ENCODE measurements around the gene ZRANB3. TPM values are rescaled to one million over a fixed set of nuclear protein-coding genes. Genes with fewer than 3 reads are reported as not detected.
"Not testable (repeated sequence)": the region's sequence is repeated elsewhere in the genome, so short reads cannot be mapped to it uniquely, and the experiment has no call there.

Gene ZRANB3
- total RNA-seq, 6 donors from 2014 or later, result 1.00 to 4.0 (median 2.0) TPM

DNA sequence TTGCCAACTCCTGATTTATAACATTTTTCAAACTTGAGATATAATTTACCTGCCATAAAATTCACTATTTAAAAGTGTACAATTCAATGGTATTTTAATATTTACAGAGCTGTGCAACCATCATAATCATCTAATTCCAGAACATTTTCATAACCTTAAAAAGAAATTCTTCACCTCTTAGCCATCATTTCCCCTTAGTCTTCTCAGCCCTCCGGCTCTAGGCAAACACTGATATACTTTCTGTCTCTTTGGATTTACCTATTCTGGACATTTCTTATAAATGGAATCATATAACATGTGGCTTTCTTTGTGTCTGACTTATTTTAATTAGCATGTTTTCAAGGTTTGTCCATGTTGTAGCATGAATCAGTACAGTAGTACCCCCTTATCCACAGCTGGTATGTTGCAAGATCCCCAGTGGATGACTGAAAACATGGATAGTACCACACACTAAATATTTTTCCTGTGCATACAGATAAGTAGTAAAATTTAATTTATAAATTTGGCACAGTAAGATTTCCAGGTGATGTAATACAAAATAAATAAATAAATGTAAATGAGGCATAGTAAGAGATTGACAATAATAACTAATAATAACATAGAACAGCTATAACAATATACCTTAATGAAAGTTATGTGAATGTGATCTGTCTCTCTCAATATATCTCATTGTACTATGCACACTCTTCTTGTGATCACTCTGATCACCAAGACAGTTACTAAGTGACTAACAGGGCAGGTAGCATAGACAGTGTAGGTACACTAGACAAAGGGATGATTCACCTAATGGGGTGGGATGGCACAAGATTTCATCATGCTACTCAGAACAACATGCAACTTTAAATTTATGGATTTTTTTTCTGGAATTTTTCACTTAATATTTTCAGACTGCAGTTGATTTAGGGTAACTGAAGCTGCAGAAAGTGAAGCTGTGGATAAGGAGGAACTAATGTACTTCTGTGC, 405.8 kb downstream of the ZRANB3 start:
- Histone ChIP-seq H3K27ac (no peak overlapping the region), H3K27me3 (no peaks in the 10 kb centered on the region), H3K4me1 (no peaks in the 10 kb centered on the region), H3K4me3 (no peak overlapping the region), H3K36me3 (peaks cover 0 to 66% (median 43%) of the 10 kb centered on the region in 4 donors), H3K9me3 (no peaks in the 10 kb centered on the region)
- WGBS, 2 donors, result 100% methylated on average over 1 of the region's 1 CpG
- ATAC-seq (ENCODE audit: low FRiP score in 2 of 2) (no peak), DNase-seq (no peak)
- TF ChIP-seq POLR2A (IDR thresholded peaks at IDR 0.05), result no peak

- H3K27ac ChIP-seq; H3K4me1 ChIP-seq; DNase-seq; H3K9me3 ChIP-seq; H3K27me3 ChIP-seq; H3K4me3 ChIP-seq; ATAC-seq (ENCODE audit: low FRiP score in 2 of 2): not testable (repeated sequence)
- WGBS, 2 donors, result 93% methylated on average over 6 of the region's 6 CpGs
- peaks cover 0 to 46% (median 22%) of the 10 kb centered on the region in 4 donors for H3K36me3 ChIP-seq
Observed at GRCh38 chr2:135121658-135122039, 409.4 kb downstream of the ZRANB3 start.

DNA sequence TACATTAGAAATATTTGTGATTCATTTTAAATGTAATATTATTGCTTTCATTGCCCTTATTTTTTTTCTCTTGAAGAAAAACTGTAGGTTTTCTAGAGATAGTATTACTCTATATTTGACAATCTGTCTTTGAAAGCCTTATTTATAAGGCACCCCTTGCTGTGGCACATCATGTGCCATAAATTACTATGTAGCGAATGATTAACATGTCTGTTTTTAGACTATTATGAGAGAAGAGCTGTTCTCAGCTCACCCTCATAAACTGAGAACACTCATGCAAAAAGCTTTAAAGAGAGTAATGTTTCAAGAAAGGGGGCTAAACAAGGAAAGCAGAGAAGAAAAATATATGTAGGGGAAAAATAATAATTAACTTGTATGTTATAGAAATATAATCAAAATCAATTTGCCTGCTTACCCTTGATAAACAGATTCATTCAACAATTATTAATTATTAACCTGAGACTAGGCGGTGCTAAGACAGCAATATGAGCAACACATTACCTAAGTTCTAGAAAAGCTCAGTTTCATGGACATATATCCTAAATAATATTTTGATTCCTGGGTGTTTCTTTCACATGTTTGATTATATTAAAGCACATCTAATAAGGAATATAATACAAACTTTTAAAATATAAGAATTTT, 409.9 kb downstream of the ZRANB3 start:
- no peak for DNase-seq

GRCh38 chr2:135119582-135119981, 411.4 kb downstream of the ZRANB3 start:
- H3K4me3 ChIP-seq, result no peak overlapping the region
- TF ChIP-seq EP300 (IDR thresholded peaks at IDR 0.05) (no peak), CTCF (IDR thresholded peaks at IDR 0.05) (no peak), POLR2A (IDR thresholded peaks at IDR 0.05) (no peak), POLR2AphosphoS5 (IDR thresholded peaks at IDR 0.05) (no peak)
- no peak overlapping the region for H3K27ac ChIP-seq
- ATAC-seq (ENCODE audit: low FRiP score in 2 of 2), result no peak
- no peak for DNase-seq
- no peaks in the 10 kb centered on the region for H3K27me3 ChIP-seq
- peaks cover 0 to 41% (median 14%) of the 10 kb centered on the region in 4 donors for H3K36me3 ChIP-seq
- H3K4me1 ChIP-seq, result no peaks in the 10 kb centered on the region
- H3K9me3 ChIP-seq, result no peaks in the 10 kb centered on the region

More for the DNA sequence above, 409.9 kb downstream of the ZRANB3 start:
- no peak for ATAC-seq (ENCODE audit: low FRiP score in 2 of 2)
- TF ChIP-seq CTCF (IDR thresholded peaks at IDR 0.05) (no peak), POLR2AphosphoS5 (IDR thresholded peaks at IDR 0.05) (no peak), POLR2A (IDR thresholded peaks at IDR 0.05) (no peak), EP300 (IDR thresholded peaks at IDR 0.05) (no peak)
- Histone ChIP-seq H3K9me3 (no peaks in the 10 kb centered on the region), H3K27me3 (no peaks in the 10 kb centered on the region), H3K36me3 (peaks cover 0 to 42% (median 18%) of the 10 kb centered on the region in 4 donors), H3K27ac (no peak overlapping the region), H3K4me3 (no peak overlapping the region), H3K4me1 (no peaks in the 10 kb centered on the region)
- WGBS, 2 donors, result 92 to 95% methylated on average over 2 of the region's 2 CpGs

DNA sequence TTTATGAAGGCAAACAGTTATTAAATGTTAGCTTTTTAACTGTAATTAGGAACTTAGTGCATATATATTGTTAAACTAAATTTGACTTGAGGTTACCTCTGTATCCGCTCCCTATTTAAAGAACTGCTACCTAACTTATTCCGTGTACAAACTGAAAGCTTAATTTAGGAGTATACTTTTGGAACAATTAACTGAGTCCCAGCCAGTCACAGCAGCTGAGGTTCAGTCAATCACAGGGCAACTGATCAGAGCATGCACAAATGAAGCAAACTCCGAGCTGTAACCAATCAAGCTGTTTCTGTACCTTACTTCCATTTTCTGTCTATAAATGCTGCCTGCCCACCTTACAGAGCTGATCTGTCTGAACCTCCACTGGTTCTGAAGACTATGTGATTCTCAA, 417.7 kb downstream of the ZRANB3 start:
- 95 to 96% methylated on average over 3 of the region's 3 CpGs for WGBS, 2 donors
- no peak overlapping the region for H3K4me3 ChIP-seq
- no peaks in the 10 kb centered on the region for H3K4me1 ChIP-seq
- TF ChIP-seq POLR2A (IDR thresholded peaks at IDR 0.05), result no peak
- TF ChIP-seq CTCF (IDR thresholded peaks at IDR 0.05), result no peak
- no peak for TF ChIP-seq POLR2AphosphoS5 (IDR thresholded peaks at IDR 0.05)
- no peak for TF ChIP-seq EP300 (IDR thresholded peaks at IDR 0.05)
- ATAC-seq (ENCODE audit: low FRiP score in 2 of 2), result no peak
- H3K9me3 ChIP-seq, result no peaks in the 10 kb centered on the region
- H3K36me3 ChIP-seq, result peaks cover 0 to 47% (median 12%) of the 10 kb centered on the region in 4 donors
- no peak for DNase-seq
- H3K27ac ChIP-seq, result no peak overlapping the region
- no peaks in the 10 kb centered on the region for H3K27me3 ChIP-seq

DNA sequence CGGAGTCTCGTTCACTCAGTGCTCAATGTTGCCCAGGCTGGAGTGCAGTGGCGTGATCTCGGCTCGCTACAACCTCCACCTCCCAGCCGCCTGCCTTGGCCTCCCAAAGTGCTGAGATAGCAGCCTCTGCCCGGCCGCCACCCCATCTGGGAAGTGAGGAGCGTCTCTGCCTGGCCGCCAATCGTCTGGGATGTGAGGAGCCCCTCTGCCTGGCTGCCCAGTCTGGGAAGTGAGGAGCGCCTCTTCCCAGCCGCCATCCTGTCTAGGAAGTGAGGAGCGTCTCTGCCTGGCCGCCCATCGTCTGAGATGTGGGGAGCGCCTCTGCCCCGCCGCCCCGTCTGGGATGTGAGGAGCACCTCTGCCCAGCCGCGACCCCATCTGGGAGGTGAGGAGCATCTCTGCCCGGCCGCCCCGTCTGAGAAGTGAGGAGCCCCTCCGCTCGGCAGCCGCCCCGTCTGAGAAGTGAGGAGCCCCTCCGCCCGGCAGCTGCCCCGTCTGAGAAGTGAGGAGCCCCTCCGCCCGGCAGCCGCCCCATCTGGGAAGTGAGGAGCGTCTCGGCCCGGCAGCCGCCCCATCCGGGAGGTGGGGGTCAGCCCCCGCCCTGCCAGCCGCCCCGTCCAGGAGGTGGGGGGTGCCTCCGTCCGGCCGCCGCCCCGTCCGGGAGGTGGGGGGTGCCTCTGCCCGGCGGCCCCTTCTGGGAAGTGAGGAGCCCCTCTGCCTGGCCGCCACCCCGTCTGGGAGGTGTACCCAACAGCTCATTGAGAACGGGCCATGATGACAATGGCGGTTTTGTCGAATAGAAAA, 425.3 kb downstream of the ZRANB3 start:
- H3K4me3 ChIP-seq; H3K4me1 ChIP-seq; H3K27me3 ChIP-seq; H3K9me3 ChIP-seq; ATAC-seq (ENCODE audit: low FRiP score in 2 of 2); H3K27ac ChIP-seq: not testable (repeated sequence)
- peaks cover 0 to 14% (median 5%) of the 10 kb centered on the region in 4 donors for H3K36me3 ChIP-seq
- WGBS, 2 donors, result 95 to 97% methylated on average over 32 to 35 of the region's 56 CpGs
- DNase-seq, result peak in 1 of 2 donors; percentile 60
